Gastrocnemius medialis (tissue), 4 donors: ENCODE data around the gene JPT1. TPM values are rescaled to one million over a fixed set of nuclear protein-coding genes. Genes with fewer than 3 reads are reported as not detected.

ENCODE experiments used
- ATAC-seq, 2 donors: fragments of 150-250 bp; one replicate each; pipeline ENCODE4 v1.9.1; 2016
- DNase-seq, 2 donors: peaks; one replicate each; pipeline ENCODE4 v3.0.0-alpha.2; 2019
- H3K27ac ChIP-seq, 4 donors: fragments of 200-600 bp; sonication (generic); 1 replicate in 1 of 4; 2 replicates in 3 of 4; pipeline ENCODE4 v1.5.1; 2016 to 2018; ENCODE audit warnings: mild to moderate bottlenecking in 2 of 4, moderate library complexity in 1 of 4
- H3K27me3 ChIP-seq, 3 donors: fragments of 200-600 bp; sonication (generic) in 2 of 3; 1 replicate in 1 of 3; 2 replicates in 2 of 3; pipeline versions ENCODE4 v1.5.1 to v1.6.0; 2016 to 2019; ENCODE audit warnings: mild to moderate bottlenecking in 1 of 3, moderate library complexity in 1 of 3
- H3K36me3 ChIP-seq, 2 donors: fragments of 200-600 bp; sonication (generic) in 1 of 2; one replicate each; pipeline ENCODE4 v1.5.1; 2017 to 2018
- H3K4me1 ChIP-seq, 2 donors: fragments of 200-600 bp; sonication (generic) in 1 of 2; one replicate each; pipeline ENCODE4 v1.5.1; 2016 to 2017; ENCODE audit warnings: mild to moderate bottlenecking in 2 of 2
- H3K4me3 ChIP-seq, 4 donors: fragments of 200-600 bp; sonication (generic) in 3 of 4; 1 replicate in 1 of 4; 2 replicates in 3 of 4; pipeline ENCODE4 v1.5.1; 2016 to 2019; ENCODE audit warnings: mild to moderate bottlenecking in 2 of 4
- H3K9me3 ChIP-seq, 3 donors: fragments of 200-600 bp; sonication (generic) in 2 of 3; 1 replicate in 1 of 3; 2 replicates in 2 of 3; pipeline ENCODE4 v1.5.1; 2016 to 2019
- CTCF ChIP-seq, 5 experiments: fragments of 450-650 bp in 3 of 5; fragments of 200-600 bp in 2 of 5; sonication (generic) in 2 of 5; IDR thresholded peaks in 4 of 5; conservative IDR thresholded peaks in 1 of 5; 1 replicate in 4 of 5; 2 replicates in 1 of 5; pipeline ENCODE4 v1.5.1; 2016 to 2019; ENCODE audit warnings: antibody characterized with exemption in 5 of 5, mild to moderate bottlenecking in 3 of 5, moderate library complexity in 3 of 5
- POLR2A ChIP-seq, 2 donors: fragments of 450-650 bp; IDR thresholded peaks; one replicate each; pipeline ENCODE4 v1.6.1; 2017; ENCODE audit warnings: antibody characterized with exemption in 2 of 2, mild to moderate bottlenecking in 2 of 2, moderate library complexity in 2 of 2
- in situ Hi-C, 4 donors: fragments of 200-750 bp; cut with MboI; loops; one replicate each; pipeline versions ENCODE4 v1.15.0 to v1.8.0; 2017; ENCODE audit warnings: low sequenced_read_pairs in 4 of 4
- intact Hi-C: fragments of 100-400 bp; cut with DNase I; formaldehyde crosslinking; loops from one replicate; pipeline ENCODE4 v1.15.1; 2023; ENCODE audit warnings: low total_unique reads
- total RNA-seq, 4 donors: library from RNA; depleted of rRNA; stranded (reverse); fragments of >200 nt; gene quantifications; one replicate each; pipeline versions ENCODE4 v1.1.0 to v1.2.3, GENCODE V29; 2016

The JPT1 gene
- total RNA-seq, 4 donors from 2014 or later: 35.5 to 113 (median 71.8) TPM

GRCh38 chr17:75124041-75124818 lies 30.1 kb downstream of the JPT1 start:
- no peaks in the 10 kb centered on the region for H3K27me3 ChIP-seq
- H3K4me1 ChIP-seq: peaks cover 0 to 4% of the 10 kb centered on the region in 2 donors
- no peak for ATAC-seq
- DNase-seq: peak in 1 of 2 donors; percentile 43
- in situ Hi-C loops: loop anchor here in 1 of 4 donors (10.0 kb wide), 1 partner anchor 51 kb away; no protein-coding TSS in a partner anchor
- H3K27ac ChIP-seq: peak overlapping the region in 1 of 4 donors; percentile 34
- H3K4me3 ChIP-seq: no peak overlapping the region
- TF ChIP-seq POLR2A (IDR thresholded peaks at IDR 0.05) (no peak), CTCF (IDR thresholded peaks at IDR 0.05 in 4 of 5, conservative IDR thresholded peaks at IDR 0.05 in 1 of 5) (no peak)
- intact Hi-C loops: no loop called here
- H3K9me3 ChIP-seq: no peaks in the 10 kb centered on the region
- peaks cover 0 to 4% of the 10 kb centered on the region in 2 donors for H3K36me3 ChIP-seq

- no peaks in the 10 kb centered on the region for H3K9me3 ChIP-seq
- TF ChIP-seq POLR2A (IDR thresholded peaks at IDR 0.05): no peak
- TF ChIP-seq CTCF (IDR thresholded peaks at IDR 0.05 in 4 of 5, conservative IDR thresholded peaks at IDR 0.05 in 1 of 5): no peak
- peaks cover 11 to 13% of the 10 kb centered on the region in 2 donors for H3K4me1 ChIP-seq
- peaks cover 0 to 4% of the 10 kb centered on the region in 2 donors for H3K36me3 ChIP-seq
- DNase-seq (no peak), ATAC-seq (no peak)
- in situ Hi-C loops (loop anchor here (10.0 kb wide), 2 partner anchors 56 to 86 kb away; partner anchors contain the start of gene NUP85 (in 3 of the 4)), intact Hi-C loops (no loop called here)
- no peaks in the 10 kb centered on the region for H3K27me3 ChIP-seq
- H3K4me3 ChIP-seq: no peak overlapping the region
- H3K27ac ChIP-seq: no peak overlapping the region
These were observed 36.0 kb downstream of the JPT1 start for GRCh38 chr17:75118307-75118706.

- Histone ChIP-seq H3K9me3 (no peaks in the 10 kb centered on the region), H3K4me3 (no peak overlapping the region), H3K27ac (no peak overlapping the region), H3K4me1 (peaks cover 11 to 15% of the 10 kb centered on the region in 2 donors), H3K27me3 (no peaks in the 10 kb centered on the region), H3K36me3 (peaks cover 0 to 4% of the 10 kb centered on the region in 2 donors)
- ATAC-seq (no peak), DNase-seq (no peak)
- in situ Hi-C loops (loop anchor here (10.0 kb wide), 2 partner anchors 58 to 88 kb away; partner anchors contain the start of gene NUP85 (in 3 of the 4)), intact Hi-C loops (no loop called here)
- no peak for TF ChIP-seq POLR2A (IDR thresholded peaks at IDR 0.05)
These were observed 37.6 kb downstream of the JPT1 start for GRCh38 chr17:75116737-75117136.

- no peak for DNase-seq
- Histone ChIP-seq H3K9me3 (no peaks in the 10 kb centered on the region), H3K4me1 (peaks cover 11 to 22% of the 10 kb centered on the region in 2 donors), H3K27me3 (no peaks in the 10 kb centered on the region), H3K4me3 (no peak overlapping the region), H3K27ac (no peak overlapping the region), H3K36me3 (no peaks in the 10 kb centered on the region)
- intact Hi-C loops: loop anchor here (1.0 kb wide), 1 partner anchor 155 kb away; no protein-coding TSS in a partner anchor
- no peak for ATAC-seq
- in situ Hi-C loops: loop anchor here (10.0 kb wide), 2 partner anchors 59 to 89 kb away; partner anchors contain the start of gene NUP85 (in 3 of the 4)
- no peak for TF ChIP-seq CTCF (IDR thresholded peaks at IDR 0.05 in 4 of 5, conservative IDR thresholded peaks at IDR 0.05 in 1 of 5)
- no peak for TF ChIP-seq POLR2A (IDR thresholded peaks at IDR 0.05)
These were observed 38.8 kb downstream of the JPT1 start for GRCh38 chr17:75115555-75115954.
